NCI-H460 (cell line): ENCODE results near the gene GTF3C5. TPM values are rescaled to one million over a fixed set of nuclear protein-coding genes. Genes with fewer than 3 reads are reported as not detected.

Experiments
- DNase-seq: peaks from one replicate; pipeline ENCODE4 v3.0.0-alpha.2; 2016; ENCODE audit warnings: low read depth; ENCODE audit errors: extremely low read depth
- small RNA-seq, 2 experiments: library from RNA; depleted of rRNA; stranded (forward); fragments of <200 nt; gene quantifications; one replicate each; pipeline ENCODE3, GENCODE V24; 2014
- total RNA-seq: library from RNA; depleted of rRNA; stranded (reverse); fragments of >200 nt; shearing (Covaris generic); gene quantifications from 2 replicates; pipeline ENCODE4 v1.2.3, GENCODE V29; 2014; rRNA removed

Gene GTF3C5
- total RNA-seq, 1 experiment from 2014 or later, result 63.1 TPM

- DNase-seq, result peak; percentile 59
Measured at GRCh38 chr9:133103183-133103986, 72.6 kb downstream of the GTF3C5 start.

- DNase-seq, result no peak
Measured at GRCh38 chr9:133103987-133104505, 73.2 kb downstream of the GTF3C5 start.

GRCh38 chr9:133104718-133105460 is 74.1 kb downstream of the GTF3C5 start:
- DNase-seq, result no peak

GRCh38 chr9:133105461-133105770 is 74.6 kb downstream of the GTF3C5 start:
- DNase-seq, result no peak

GRCh38 chr9:133106511-133107244 is 75.9 kb downstream of the GTF3C5 start:
- DNase-seq, result no peak

GRCh38 chr9:133107245-133107722 is 76.5 kb downstream of the GTF3C5 start:
- DNase-seq, result no peak

Small RNA genes lying within 50 kb of the gene (small RNA-seq; reads per million reads assigned to genes)
- 0 reads per million in 2 experiments for gene MIR6877

Other genes starting within 250 kb of the GTF3C5 start
- gene AK8, start 152.7 kb upstream of the GTF3C5 start, total RNA-seq, result 0.42 and 2.6 TPM in 2 replicates
- 5.5 and 7.9 TPM in 2 replicates for gene SPACA9, start 152.1 kb upstream of the GTF3C5 start, total RNA-seq
- 30.6 and 34.1 TPM in 2 replicates for gene TSC1, start 86.4 kb upstream of the GTF3C5 start, total RNA-seq
- gene GFI1B, start 52.3 kb upstream of the GTF3C5 start, total RNA-seq, result not detected in 2 replicates
- 0.26 and 0.35 TPM in 2 replicates for gene CEL, start 31.0 kb downstream of the GTF3C5 start, total RNA-seq
- gene RALGDS, start 90.2 kb downstream of the GTF3C5 start, total RNA-seq, result 19.2 and 21.2 TPM in 2 replicates
- 0.27 and 1.0 TPM in 2 replicates for gene GBGT1, start 132.9 kb downstream of the GTF3C5 start, total RNA-seq
- gene OBP2B, start 178.3 kb downstream of the GTF3C5 start, total RNA-seq, result not detected in 2 replicates
- not detected in 2 replicates for gene ABO, start 244.2 kb downstream of the GTF3C5 start, total RNA-seq